Measurements from ENCODE around the gene AANAT. TPM values are rescaled to one million over a fixed set of nuclear protein-coding genes. Genes with fewer than 3 reads are reported as not detected.

The AANAT gene
- total RNA-seq (2014; rRNA removed; shearing (Covaris generic)): not detected in 2 replicates
- 0.89 TPM in 1 of 2 replicates, not detected in the other for polyA plus RNA-seq (2014; cell fraction: nucleus; rRNA removed)

GRCh38 chr17:76467366-76467765 lies at the start of gene AANAT:
AANAT (plus strand) TSS chr17:76467603; CDS start chr17:76468747, 1,144 bp downstream.
- no peak for DNase-seq (ENCODE audit: extremely low read depth, low read depth)

DNA sequence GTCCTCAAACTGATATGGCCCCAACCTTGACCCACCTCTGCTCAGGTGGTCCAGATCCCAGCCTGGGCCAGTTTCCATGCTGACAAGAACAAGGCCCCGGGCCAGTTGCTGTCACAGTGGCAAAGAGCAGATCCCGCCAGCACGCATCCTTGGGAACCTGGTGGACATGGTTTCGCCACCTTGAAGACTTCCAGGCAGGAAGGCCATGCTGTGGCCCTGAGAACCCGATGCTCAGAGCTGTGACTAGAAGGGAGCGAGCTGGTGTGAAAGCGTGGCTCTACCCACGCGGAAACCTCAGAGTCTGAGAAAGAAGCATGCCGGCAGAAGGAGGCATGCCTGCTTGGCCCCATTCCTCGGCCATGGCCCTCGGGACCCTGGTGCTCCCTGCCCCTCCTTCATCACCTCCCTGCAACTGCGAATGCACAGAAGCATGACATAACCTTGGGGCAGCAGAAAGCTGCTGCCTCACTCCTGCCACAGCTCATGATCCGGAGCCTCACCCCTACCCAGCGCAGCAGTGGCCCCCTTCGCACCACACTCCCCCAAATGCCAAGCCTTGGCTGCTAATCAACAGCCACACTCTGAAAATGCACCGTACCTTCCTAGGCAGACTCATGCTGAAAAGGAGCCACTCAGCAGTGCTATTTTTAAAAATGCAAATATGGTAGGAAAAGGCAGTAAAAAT lies 47.7 kb upstream of the AANAT start:
- no peak for DNase-seq (ENCODE audit: extremely low read depth, low read depth)

- DNase-seq (ENCODE audit: extremely low read depth, low read depth): no peak
Observed at GRCh38 chr17:76420356-76421043, 46.9 kb upstream of the AANAT start.

GRCh38 chr17:76421044-76421407 lies 46.4 kb upstream of the AANAT start:
- DNase-seq (ENCODE audit: extremely low read depth, low read depth): no peak

GRCh38 chr17:76422406-76422805 lies 45.0 kb upstream of the AANAT start:
- no peak for DNase-seq (ENCODE audit: extremely low read depth, low read depth)

- DNase-seq (ENCODE audit: extremely low read depth, low read depth): no peak
Observed at GRCh38 chr17:76422860-76423259, 44.5 kb upstream of the AANAT start.

DNA sequence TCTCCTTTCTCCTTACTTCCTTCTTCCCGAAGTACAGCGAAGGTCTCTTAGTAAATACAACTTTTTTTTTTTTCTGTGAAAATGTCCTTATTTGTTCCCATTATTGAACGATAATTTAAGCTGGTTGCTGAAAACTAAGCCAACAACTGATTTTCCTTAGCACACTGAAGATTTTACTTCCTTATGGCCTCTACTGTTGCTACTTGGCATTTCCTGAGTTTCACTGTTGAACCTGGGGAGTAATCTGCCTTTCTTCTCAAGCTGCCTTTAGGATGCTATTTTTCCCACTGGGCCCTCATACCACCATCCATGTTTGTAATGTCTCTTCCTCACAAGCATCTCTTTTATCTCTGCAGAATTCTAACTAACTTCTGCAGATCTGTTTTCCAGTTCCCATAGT lies 40.5 kb upstream of the AANAT start:
- DNase-seq (ENCODE audit: extremely low read depth, low read depth): no peak

GRCh38 chr17:76427501-76428231 lies 39.7 kb upstream of the AANAT start:
- no peak for DNase-seq (ENCODE audit: extremely low read depth, low read depth)

DNA sequence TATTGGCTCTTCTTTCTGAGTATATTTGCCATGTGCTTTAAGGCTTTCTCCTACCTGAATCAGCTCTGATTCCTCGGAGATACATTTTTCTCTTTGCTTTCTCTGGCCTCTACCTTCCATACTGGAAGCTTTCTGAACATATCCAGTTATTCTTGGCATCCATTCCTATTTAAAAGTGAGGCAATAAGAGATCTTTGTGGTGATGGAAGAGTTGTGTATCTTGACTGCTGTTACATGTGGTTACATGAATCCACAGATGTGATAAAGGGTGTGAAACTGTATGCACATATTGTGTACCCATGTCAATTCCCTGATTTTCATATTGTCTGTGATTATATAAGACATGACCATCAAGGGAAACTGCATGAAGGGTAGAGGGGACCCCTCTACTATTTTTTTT lies 38.9 kb upstream of the AANAT start:
- no peak for DNase-seq (ENCODE audit: extremely low read depth, low read depth)

DNA sequence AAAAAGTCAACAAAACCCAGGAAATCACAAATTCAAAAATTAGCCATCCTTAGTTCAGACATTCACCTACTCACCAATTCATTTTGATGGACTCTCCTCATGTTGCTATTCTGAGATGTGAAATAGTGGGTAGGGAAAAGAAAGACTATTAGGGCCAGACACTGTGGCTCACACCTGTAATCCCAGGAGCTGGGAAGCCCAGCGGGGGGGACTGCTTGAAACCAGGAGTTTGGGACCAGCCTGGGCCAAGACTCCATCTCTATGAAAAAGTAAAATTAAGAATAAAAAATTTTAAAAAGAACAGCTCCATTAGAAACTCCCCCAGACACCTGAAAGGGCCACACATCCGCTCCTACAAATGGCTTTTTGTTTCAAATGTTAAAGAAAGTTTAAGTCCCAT lies 35.9 kb upstream of the AANAT start:
- DNase-seq (ENCODE audit: extremely low read depth, low read depth): no peak

- DNase-seq (ENCODE audit: extremely low read depth, low read depth): no peak
Observed at GRCh38 chr17:76432004-76432403, 35.4 kb upstream of the AANAT start.

DNA sequence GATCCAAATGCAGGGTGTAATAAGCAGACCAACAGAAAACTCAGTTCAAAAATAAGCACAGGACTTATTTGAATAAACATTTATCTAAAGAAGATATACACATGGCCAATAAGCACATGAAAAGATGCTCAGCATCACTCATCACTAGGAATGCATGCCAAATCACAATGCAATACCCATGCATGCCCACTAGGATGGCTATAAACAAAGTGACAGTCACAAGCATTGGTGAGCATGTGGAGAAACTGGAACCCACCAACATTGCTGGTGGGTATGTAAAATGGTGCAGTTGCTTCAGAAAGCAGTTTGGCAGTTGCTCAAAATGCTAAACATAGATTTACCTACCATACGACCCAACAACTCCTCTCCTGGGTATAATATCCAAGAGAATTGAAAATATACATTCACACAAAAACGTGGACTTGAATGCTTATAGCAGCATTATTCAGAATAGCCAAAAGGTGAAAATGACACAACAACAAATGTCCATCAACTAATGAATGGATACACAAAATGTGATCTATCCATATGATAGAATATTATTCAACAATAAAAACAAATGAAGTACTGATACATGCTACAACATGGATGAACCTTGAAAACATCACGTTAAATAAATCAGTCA lies 34.6 kb upstream of the AANAT start:
- DNase-seq (ENCODE audit: extremely low read depth, low read depth): no peak

- no peak for DNase-seq (ENCODE audit: extremely low read depth, low read depth)
Observed at GRCh38 chr17:76433693-76434092, 33.7 kb upstream of the AANAT start.

DNA sequence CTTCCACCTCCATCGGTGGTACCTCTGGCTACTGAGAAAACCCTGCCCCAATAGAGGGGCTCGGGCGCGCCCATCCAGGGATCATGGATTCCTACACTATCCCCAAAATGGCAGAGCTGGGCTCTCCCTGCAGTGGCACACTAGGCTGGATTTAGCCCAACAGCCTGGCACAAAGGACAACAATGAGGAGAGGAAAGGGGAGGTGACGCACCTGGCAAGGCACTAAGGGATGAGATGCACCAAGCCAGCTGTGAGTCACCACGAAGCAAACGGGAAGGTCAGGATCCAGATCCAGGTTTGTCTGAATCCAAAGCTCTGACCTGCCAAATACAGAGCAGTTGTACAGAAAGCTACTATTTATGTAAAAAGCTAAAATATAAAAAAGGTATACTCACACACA lies 32.5 kb upstream of the AANAT start:
- DNase-seq (ENCODE audit: extremely low read depth, low read depth): no peak

- no peak for DNase-seq (ENCODE audit: extremely low read depth, low read depth)
Observed at GRCh38 chr17:76435751-76436150, 31.7 kb upstream of the AANAT start.

GRCh38 chr17:76437467-76438402 lies 29.7 kb upstream of the AANAT start:
- no peak for DNase-seq (ENCODE audit: extremely low read depth, low read depth)

DNA sequence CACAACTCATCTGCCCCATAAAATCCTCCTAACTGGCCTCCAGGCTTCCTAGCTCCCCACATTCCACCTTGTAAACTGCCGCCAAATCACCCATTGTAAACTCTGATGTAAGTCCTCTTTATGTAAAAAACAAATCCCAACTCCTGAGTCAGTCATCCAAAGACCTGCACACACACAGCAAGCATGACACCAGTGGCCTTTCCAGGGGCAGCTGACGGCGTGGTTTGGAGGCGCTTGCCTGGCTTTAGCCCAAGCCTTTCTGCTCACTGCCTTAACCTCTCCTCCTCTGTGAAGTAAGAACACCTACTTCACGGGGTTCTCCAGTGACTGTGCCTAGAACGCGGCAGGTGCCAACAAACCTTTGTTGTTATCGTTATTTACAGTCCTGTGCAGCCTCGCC lies 28.5 kb upstream of the AANAT start:
- DNase-seq (ENCODE audit: extremely low read depth, low read depth): no peak

- DNase-seq (ENCODE audit: extremely low read depth, low read depth): no peak
Observed at GRCh38 chr17:76439314-76439928, 28.0 kb upstream of the AANAT start.

GRCh38 chr17:76440751-76441362 lies 26.5 kb upstream of the AANAT start:
- no peak for DNase-seq (ENCODE audit: extremely low read depth, low read depth)

Measured in NCI-H460 (cell line).